GM10248 (cell line): Measurements from ENCODE around the gene PNKD.
"Not testable (repeated sequence)": the region's sequence is repeated elsewhere in the genome, so short reads cannot be mapped to it uniquely, and the experiment has no call there.

Experiments used
- CTCF ChIA-PET: fragments of 300-600 bp; sonication (Branson Sonifier 250); formaldehyde crosslinking; extraction: SDS; loops from one replicate; lab custom pipeline; 2021; ENCODE audit warnings: antibody characterized with exemption; lab: Yijun Ruan, JAX
- POLR2A ChIA-PET: fragments of 350-650 bp; sonication (Branson Sonifier 250); formaldehyde crosslinking; extraction: SDS; loops from one replicate; lab custom pipeline; 2020; ENCODE audit warnings: antibody characterized with exemption; lab: Yijun Ruan, JAX
- DNase-seq: peaks from one replicate; pipeline ENCODE4 v3.0.0; 2012; ENCODE audit errors: extremely low spot score
- TF ChIP-seq, protein P1 (sequence below): IDR thresholded peaks from 2 replicates; pipeline ENCODE4 v1.5.1; 2012; ENCODE audit warnings: mild to moderate bottlenecking, low read depth; ENCODE audit errors: extremely low read depth, missing control alignments, control extremely low read depth

The PNKD gene

DNA sequence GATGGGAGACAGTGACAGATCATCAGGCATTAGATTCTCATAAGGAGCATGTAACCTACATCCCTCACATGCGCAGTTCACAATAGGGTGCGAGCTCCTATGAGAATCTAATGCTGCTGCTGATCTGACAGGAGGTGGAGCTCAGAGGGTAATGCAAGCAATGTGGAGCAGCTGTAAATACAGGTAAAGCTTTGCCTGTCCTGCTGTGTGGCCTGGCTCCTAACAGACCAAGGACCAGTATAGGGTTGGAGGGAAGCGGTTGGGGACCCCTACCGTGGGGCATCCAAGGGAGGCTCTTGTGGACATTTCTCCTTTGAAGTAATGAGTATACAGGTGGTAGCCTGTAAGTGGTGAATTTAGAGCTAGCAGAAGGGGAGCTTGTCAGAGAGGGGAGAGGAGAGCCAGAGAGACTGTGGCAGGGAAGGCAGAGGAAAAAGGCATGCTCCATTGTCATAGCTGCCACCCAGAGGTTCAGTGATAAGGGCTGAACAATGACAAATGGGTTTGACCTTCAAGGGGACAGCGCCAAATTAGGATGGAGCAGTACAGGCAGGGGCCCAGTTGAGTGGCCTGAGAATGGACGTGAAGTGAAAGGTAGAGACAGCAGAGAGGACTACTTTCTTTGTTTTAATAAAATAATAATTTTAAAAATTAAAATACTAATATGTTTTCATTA is 37.2 kb downstream of the PNKD start:
- POLR2A ChIA-PET: no interaction called here
- TF ChIP-seq, protein P1, sequence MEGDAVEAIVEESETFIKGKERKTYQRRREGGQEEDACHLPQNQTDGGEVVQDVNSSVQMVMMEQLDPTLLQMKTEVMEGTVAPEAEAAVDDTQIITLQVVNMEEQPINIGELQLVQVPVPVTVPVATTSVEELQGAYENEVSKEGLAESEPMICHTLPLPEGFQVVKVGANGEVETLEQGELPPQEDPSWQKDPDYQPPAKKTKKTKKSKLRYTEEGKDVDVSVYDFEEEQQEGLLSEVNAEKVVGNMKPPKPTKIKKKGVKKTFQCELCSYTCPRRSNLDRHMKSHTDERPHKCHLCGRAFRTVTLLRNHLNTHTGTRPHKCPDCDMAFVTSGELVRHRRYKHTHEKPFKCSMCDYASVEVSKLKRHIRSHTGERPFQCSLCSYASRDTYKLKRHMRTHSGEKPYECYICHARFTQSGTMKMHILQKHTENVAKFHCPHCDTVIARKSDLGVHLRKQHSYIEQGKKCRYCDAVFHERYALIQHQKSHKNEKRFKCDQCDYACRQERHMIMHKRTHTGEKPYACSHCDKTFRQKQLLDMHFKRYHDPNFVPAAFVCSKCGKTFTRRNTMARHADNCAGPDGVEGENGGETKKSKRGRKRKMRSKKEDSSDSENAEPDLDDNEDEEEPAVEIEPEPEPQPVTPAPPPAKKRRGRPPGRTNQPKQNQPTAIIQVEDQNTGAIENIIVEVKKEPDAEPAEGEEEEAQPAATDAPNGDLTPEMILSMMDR: no peak
- CTCF ChIA-PET: interaction anchor here (0.8 to 4.0 kb wide), 8 partner anchors 10 to 89 kb away, joined by 3 to 19 read pairs (median 7); partner anchors contain the start of gene CATIP
- no peak for DNase-seq

DNA sequence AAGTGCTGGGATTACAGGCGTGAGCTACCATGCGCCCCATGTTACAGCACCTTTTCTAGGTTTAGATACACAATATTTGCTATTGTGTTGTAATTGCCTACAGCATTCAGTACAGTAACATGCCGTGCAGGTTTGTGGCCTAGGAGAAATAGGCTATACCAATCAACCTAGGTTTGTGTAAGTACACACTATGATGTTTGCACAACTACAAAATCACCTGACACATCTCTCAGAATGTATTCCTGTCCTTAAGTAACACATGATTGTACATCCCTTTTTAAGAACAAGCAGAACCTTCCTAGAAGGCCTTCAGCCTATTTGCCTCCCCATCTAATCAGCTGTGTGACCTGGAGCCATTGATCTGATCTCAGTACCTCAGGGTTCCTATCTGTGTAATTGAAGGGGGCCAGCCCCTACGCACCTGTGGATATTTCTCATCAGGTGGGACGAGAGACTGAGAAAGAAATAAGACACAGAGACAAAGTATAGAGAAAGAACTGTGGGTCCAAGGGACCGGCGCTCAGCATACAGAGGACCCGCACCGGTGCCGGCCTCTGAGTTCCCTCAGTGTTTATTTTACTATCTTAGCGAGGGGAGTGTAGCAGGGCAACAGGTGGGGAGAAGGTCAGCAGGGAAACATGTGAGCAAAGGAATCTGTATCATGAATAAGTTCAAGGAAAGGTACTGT is 40.7 kb downstream of the PNKD start:
- CTCF ChIA-PET: no interaction called here
- POLR2A ChIA-PET: no interaction called here
- DNase-seq: no peak
- TF ChIP-seq, protein P1: no peak

DNA sequence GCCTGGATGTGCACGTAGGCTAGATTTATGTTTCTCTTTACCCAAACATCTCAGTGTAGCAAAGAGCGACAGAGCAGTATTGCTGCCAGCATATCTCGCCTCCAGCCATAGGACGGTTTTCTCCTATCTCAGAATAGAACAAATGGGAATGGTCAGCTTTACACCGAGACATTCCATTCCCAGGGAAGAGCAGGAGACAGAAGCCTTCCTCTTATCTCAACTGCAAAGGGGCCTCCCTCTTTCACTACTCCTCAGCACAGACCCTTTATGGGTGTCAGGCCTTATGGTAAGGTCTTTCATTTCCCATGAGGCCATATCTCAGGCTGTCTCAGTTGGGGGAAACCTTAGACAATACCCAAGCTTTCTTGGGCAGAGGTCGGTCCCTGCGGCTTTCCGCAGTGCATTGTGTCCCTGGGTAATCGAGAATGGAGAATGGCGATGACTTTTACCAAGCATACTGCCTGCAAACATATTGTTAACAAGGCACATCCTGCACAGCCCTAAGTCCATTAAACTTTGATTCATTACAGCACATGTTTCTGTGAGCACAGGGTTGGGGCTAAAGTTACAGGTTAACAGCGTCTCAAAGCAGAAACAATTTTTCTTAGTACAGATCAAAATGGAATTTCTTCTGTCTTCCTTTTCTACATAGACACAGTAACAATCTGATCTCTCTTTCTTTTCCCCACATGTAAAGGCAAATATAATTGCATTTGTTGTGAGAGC is 41.4 kb downstream of the PNKD start:
- DNase-seq, POLR2A ChIA-PET: not testable (repeated sequence)
- CTCF ChIA-PET: interaction anchor here (1.3 kb wide), 1 partner anchor 10 kb away, joined by 6 read pairs; no protein-coding TSS in a partner anchor

DNA sequence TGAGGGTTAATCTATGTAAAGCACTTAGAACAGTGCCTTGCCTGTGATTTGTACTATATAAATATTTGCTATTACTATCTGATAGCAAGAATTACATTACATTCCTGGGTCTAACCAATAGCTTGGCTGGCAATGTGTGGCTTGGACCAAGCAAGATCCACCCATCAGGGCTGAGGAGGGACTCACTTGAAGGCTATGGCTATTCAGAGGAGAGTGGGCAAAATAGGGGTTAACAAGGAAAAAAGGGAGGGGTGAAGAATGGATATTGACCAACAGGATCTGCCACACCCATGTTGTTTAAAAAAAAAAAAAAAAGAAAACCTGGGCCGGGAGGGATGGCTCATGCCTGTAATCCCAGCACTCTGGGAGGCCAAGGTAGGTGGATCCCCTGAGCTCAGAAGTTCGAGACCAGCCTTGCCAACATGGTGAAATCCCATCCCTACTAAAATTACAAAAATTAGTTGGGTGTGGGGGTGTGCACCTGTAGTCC is 42.0 kb downstream of the PNKD start:
- ChIA-PET CTCF (interaction anchor here (1.3 kb wide), 1 partner anchor 10 kb away, joined by 6 read pairs; no protein-coding TSS in a partner anchor), POLR2A (no interaction called here)
- TF ChIP-seq, protein P1: no peak
- no peak for DNase-seq

DNA sequence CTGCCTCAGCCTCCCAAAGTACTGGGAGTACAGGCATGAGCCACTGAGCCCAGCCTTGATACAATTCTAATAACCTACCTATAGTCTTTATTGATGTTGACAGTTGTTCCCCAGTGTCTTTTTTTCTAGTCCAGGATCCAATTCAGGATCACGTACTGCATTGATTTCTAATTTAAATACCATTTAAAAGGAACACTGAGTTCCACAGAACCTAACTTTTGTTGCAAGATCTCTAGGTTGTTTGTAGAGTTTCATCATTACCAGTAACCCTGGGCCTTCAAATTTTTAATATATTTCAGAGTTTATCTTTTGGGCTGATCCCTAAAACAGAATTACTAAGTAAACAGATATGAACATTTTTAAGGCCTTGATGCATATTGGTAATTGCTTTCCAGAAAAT is 43.0 kb downstream of the PNKD start:
- ChIA-PET POLR2A (no interaction called here), CTCF (no interaction called here)
- DNase-seq: no peak
- TF ChIP-seq, protein P1: no peak

DNA sequence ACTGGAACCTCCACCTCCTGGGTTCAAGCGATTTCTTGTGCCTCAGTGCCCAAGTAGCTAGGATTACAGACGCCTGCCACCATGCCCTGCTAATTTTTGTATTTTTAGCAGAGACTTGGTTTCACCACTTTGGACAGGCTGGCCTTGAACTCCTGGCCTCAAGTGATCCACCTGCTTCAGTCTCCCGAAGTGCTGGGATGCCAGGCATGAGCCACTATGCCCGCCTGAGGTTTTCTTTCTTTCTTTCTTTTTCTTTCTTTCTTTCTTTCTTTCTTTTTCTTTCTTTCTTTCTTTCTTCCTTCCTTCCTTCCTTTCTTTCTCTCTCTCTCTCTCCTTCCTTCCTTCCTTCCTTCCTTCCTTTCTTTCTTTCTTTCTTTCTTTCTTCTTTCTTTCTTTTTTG is 44.4 kb downstream of the PNKD start:
- CTCF ChIA-PET: interaction anchor here (0.7 to 2.9 kb wide), 2 partner anchors 13 to 582 kb away, joined by 3 to 15 read pairs; no protein-coding TSS in a partner anchor
- DNase-seq, POLR2A ChIA-PET: not testable (repeated sequence)

DNA sequence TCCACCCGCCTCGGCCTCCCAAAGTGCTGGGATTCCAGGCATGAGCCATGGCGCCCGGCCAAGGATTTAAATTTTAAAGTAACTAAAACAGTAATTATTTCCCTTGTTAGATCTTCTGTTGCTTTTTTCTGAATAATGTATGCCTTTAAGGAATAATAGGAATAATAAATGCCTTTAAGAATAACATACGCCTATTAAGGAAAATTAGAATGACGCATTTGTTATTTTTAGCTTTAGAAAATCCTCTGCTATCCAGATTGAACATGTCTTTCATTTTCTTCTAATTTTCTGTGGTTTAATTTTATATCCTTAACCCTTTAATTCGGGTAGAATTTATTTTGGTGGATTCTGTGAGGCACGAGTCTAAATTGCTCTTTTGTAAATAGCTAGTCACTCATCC is 45.1 kb downstream of the PNKD start:
- ChIA-PET CTCF (interaction anchor here (0.7 to 2.9 kb wide), 6 partner anchors 14 to 581 kb away, joined by 3 to 15 read pairs (median 5); no protein-coding TSS in a partner anchor), POLR2A (no interaction called here)
- no peak for DNase-seq
- TF ChIP-seq, protein P1: no peak
